ENCODE data around the gene MGAT4A. TPM values are rescaled to one million over a fixed set of nuclear protein-coding genes. Genes with fewer than 3 reads are reported as not detected.

The MGAT4A gene
- total RNA-seq (28.9 and 32.7 TPM in 2 replicates), polyA plus RNA-seq (11.1 and 16.5 TPM in 2 replicates), polyA minus RNA-seq (5.6 and 8.3 TPM in 2 replicates)
- total RNA-seq (2013), result 15.0 TPM

DNA sequence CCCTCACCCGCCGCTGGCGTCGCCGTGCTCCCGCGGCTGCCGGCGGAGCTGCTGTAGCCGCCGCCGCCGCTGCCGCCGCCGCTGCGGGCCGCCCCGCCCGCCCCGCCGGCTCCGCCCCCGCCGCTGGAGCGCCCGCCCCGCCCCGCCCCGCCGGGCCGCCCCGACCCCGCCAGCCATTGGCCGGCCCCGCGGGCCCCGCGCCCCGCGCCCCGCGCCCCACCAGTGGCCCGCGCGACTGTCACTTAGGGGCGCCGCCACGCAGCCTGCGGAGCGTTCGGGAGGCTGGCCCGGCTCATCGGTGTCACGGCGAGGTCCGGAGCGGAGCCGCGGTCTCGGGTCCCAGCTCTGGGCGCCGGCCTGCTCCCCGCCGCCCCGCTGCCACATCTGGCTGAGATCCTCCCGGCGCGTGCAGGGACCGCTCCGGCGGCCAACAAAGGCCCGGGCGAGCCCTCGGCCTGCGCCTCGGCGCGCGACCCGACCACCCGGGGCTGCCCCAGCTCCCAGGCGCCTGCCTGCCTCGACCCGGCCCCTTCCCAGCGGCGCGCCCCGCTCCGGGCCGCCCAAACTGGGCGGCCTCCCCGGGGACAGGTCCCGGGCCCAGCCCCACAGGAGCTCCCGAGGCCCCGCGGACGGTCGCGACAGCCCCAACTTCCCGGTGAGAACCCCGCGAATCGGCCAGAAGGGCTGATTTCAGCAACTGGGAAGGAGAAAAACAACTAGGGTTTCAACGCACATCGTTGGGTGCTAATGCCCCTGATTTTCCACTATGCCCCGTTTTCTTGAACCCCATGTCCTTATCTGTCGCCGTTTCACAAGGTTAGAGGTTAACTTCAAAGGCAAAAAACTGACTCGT lies at the start of gene MGAT4A:
MGAT4A (minus strand) TSS at position 92 of the 853 bp plus-strand sequence. CDS start 4,800 bp downstream, outside the sequence.
- H3K79me2 ChIP-seq (ENCODE audit: control insufficient read depth, insufficient read depth, low read length), result peaks cover 15% of the 10 kb centered on the region
- no peaks in the 10 kb centered on the region for H4K20me1 ChIP-seq (ENCODE audit: control insufficient read depth, insufficient read depth, low read length, poor library complexity, severe bottlenecking)
- peak within 1 kb of the TSS; percentile 44 to 75 for H3K27ac ChIP-seq (ENCODE audit: low read length in 2 of 2)
- peaks cover 27 to 42% of the 10 kb centered on the region in 2 donors for H3K4me1 ChIP-seq (ENCODE audit: control insufficient read depth in 2 of 2, insufficient read depth in 2 of 2, low read length in 2 of 2)
- WGBS (ENCODE audit: insufficient coverage), result 0% methylated on average over 98 of the region's 110 CpGs
- H3K4me3 ChIP-seq (ENCODE audit: control extremely low read depth in 1 of 5, extremely low read depth in 1 of 5, insufficient read depth in 1 of 5, low read depth in 2 of 5, low read length in 4 of 5), result peak within 1 kb of the TSS; percentile 48 to 94 (median 63)
- Mint-ChIP-seq H3K27ac (peak within 1 kb of the TSS; percentile 91), H3K27me3 (no peaks in the 10 kb centered on the region), H3K4me3 (peak within 1 kb of the TSS; percentile 93), H3K9me3 (ENCODE audit: insufficient read depth) (no peaks in the 10 kb centered on the region), H3K4me1 (peaks cover 53% of the 10 kb centered on the region)
- peak within 1 kb of the TSS; percentile 81 for H3K9ac ChIP-seq (ENCODE audit: low read length)
- CTCF ChIA-PET, result interaction anchor here (1.2 to 2.1 kb wide), 5 partner anchors 11 to 82 kb away, joined by 3 to 12 read pairs (median 6); no protein-coding TSS in a partner anchor
- POLR2A ChIA-PET, result interaction anchor here (0.7 to 1.2 kb wide), 3 partner anchors 11 to 27 kb away, joined by 3 to 4 read pairs (median 4); no protein-coding TSS in a partner anchor
- H3K4me2 ChIP-seq (replicated peaks; ENCODE audit: low read depth, low read length, poor library complexity, severe bottlenecking), result peak within 1 kb of the TSS; percentile 95
- H3K27me3 ChIP-seq (replicated peaks in 1 of 4; ENCODE audit: control extremely low read depth in 1 of 4, control insufficient read depth in 3 of 4, insufficient read depth in 4 of 4, low read length in 3 of 4), result no peaks in the 10 kb centered on the region
- ATAC-seq (ENCODE audit: low read depth), result peak; percentile 86
- intact Hi-C loops (cut with micrococcal nuclease), result loop anchor here (1.0 to 5.0 kb wide), 7 partner anchors 18 to 606 kb away; partner anchors contain the start of genes C2orf15, COA5, EIF5B and TXNDC9
- H2AFZ ChIP-seq (ENCODE audit: insufficient read depth, low read depth, low read length, poor library complexity, severe bottlenecking), result peak within 1 kb of the TSS; percentile 84
- H3K36me3 ChIP-seq (replicated peaks in 1 of 2; ENCODE audit: control extremely low read depth in 1 of 2, control insufficient read depth in 1 of 2, extremely low read depth in 1 of 2, insufficient read depth in 2 of 2, low read length in 1 of 2), result no peaks in the 10 kb centered on the region
- H3K9me3 ChIP-seq (ENCODE audit: control extremely low read depth in 1 of 3, control insufficient read depth in 2 of 3, insufficient read depth in 1 of 3, low read length in 2 of 3), result no peaks in the 10 kb centered on the region
- peak; percentile 85 for DNase-seq
- TF ChIP-seq, protein P1, sequence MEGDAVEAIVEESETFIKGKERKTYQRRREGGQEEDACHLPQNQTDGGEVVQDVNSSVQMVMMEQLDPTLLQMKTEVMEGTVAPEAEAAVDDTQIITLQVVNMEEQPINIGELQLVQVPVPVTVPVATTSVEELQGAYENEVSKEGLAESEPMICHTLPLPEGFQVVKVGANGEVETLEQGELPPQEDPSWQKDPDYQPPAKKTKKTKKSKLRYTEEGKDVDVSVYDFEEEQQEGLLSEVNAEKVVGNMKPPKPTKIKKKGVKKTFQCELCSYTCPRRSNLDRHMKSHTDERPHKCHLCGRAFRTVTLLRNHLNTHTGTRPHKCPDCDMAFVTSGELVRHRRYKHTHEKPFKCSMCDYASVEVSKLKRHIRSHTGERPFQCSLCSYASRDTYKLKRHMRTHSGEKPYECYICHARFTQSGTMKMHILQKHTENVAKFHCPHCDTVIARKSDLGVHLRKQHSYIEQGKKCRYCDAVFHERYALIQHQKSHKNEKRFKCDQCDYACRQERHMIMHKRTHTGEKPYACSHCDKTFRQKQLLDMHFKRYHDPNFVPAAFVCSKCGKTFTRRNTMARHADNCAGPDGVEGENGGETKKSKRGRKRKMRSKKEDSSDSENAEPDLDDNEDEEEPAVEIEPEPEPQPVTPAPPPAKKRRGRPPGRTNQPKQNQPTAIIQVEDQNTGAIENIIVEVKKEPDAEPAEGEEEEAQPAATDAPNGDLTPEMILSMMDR (IDR thresholded peaks at IDR 0.05), result no peak
- TF ChIP-seq EZH2 (IDR thresholded peaks at IDR 0.05; ENCODE audit: borderline replicate concordance, insufficient read depth, low read depth, low read length, poor library complexity, severe bottlenecking), result no peak
